HEK293T (cell line): Measurements from ENCODE around the gene TRABD2B.

ENCODE experiments used
- CTCF ChIA-PET: fragments of 350-600 bp; formaldehyde crosslinking; extraction: SDS; loops from one replicate; lab custom pipeline; 2021; ENCODE audit warnings: antibody characterized with exemption, inconsistent platforms; lab: Yijun Ruan, JAX
- POLR2A ChIA-PET: fragments of 350-600 bp; formaldehyde crosslinking; extraction: SDS; loops from one replicate; lab custom pipeline; 2020; ENCODE audit warnings: antibody characterized with exemption, inconsistent platforms; lab: Yijun Ruan, JAX
- DNase-seq: peaks from one replicate; pipeline ENCODE4 v3.0.0; 2012; ENCODE audit warnings: mixed read lengths; ENCODE audit errors: extremely low spot score
- ARNT ChIP-seq: fragments of 450-650 bp; IDR thresholded peaks from 2 replicates; pipeline ENCODE4 v1.6.1; 2017; ENCODE audit warnings: mild to moderate bottlenecking
- BHLHE40 ChIP-seq: fragments of 450-650 bp; IDR thresholded peaks from 2 replicates; pipeline ENCODE4 v1.6.1; 2016; ENCODE audit warnings: mild to moderate bottlenecking, moderate library complexity, borderline replicate concordance
- CTBP1 ChIP-seq: fragments of 450-650 bp; IDR thresholded peaks from 2 replicates; pipeline ENCODE4 v1.6.1; 2016; ENCODE audit warnings: borderline replicate concordance
- ELF4 ChIP-seq: fragments of 450-650 bp; IDR thresholded peaks from 2 replicates; pipeline ENCODE4 v1.6.1; 2017; ENCODE audit warnings: antibody characterized with exemption
- FOXA1 ChIP-seq: fragments of 450-650 bp; IDR thresholded peaks from 2 replicates; pipeline ENCODE4 v1.6.1; 2016; ENCODE audit warnings: mild to moderate bottlenecking
- FOXK2 ChIP-seq: fragments of 450-650 bp; IDR thresholded peaks from 2 replicates; pipeline ENCODE4 v1.6.1; 2016; ENCODE audit warnings: mild to moderate bottlenecking
- FOXM1 ChIP-seq: fragments of 450-650 bp; IDR thresholded peaks from 2 replicates; pipeline ENCODE4 v1.6.1; 2017; ENCODE audit warnings: mild to moderate bottlenecking, borderline replicate concordance
- HDGF ChIP-seq: fragments of 450-650 bp; IDR thresholded peaks from 2 replicates; pipeline ENCODE4 v1.6.1; 2017; ENCODE audit warnings: antibody characterized with exemption, borderline replicate concordance
- L3MBTL2 ChIP-seq: fragments of 450-650 bp; conservative IDR thresholded peaks from 2 replicates; pipeline ENCODE4 v1.6.1; 2016; ENCODE audit warnings: mild to moderate bottlenecking
- LEF1 ChIP-seq: fragments of 450-650 bp; IDR thresholded peaks from 2 replicates; pipeline ENCODE4 v1.6.1; 2017; ENCODE audit warnings: mild to moderate bottlenecking, borderline replicate concordance
- NFRKB ChIP-seq: fragments of 450-650 bp; IDR thresholded peaks from 2 replicates; pipeline ENCODE4 v1.6.1; 2016; ENCODE audit warnings: mild to moderate bottlenecking, moderate library complexity
- PKNOX1 ChIP-seq: fragments of 450-650 bp; IDR thresholded peaks from 2 replicates; pipeline ENCODE4 v1.6.1; 2016
- SP1 ChIP-seq: fragments of 450-650 bp; IDR thresholded peaks from 2 replicates; pipeline ENCODE4 v1.6.1; 2017
- SUZ12 ChIP-seq: fragments of 450-650 bp; IDR thresholded peaks from 2 replicates; pipeline ENCODE4 v1.6.1; 2016; ENCODE audit warnings: mild to moderate bottlenecking
- TARDBP ChIP-seq: fragments of 450-650 bp; IDR thresholded peaks from 2 replicates; pipeline ENCODE4 v1.6.1; 2016
- ZNF384 ChIP-seq: fragments of 450-650 bp; IDR thresholded peaks from 2 replicates; pipeline ENCODE4 v1.6.1; 2016

The TRABD2B gene

GRCh38 chr1:47855230-47855629 lies 142.0 kb downstream of the TRABD2B start:
- POLR2A ChIA-PET, result no interaction called here
- TF ChIP-seq LEF1 (no peak), CTBP1 (no peak), SUZ12 (no peak), BHLHE40 (no peak), NFRKB (no peak), ELF4 (no peak), SP1 (no peak), FOXM1 (no peak), FOXK2 (no peak), ZNF384 (no peak), HDGF (no peak), FOXA1 (no peak), L3MBTL2 (no peak), PKNOX1 (no peak), TARDBP (no peak), ARNT (no peak)
- no peak for DNase-seq
- CTCF ChIA-PET, result no interaction called here

DNA sequence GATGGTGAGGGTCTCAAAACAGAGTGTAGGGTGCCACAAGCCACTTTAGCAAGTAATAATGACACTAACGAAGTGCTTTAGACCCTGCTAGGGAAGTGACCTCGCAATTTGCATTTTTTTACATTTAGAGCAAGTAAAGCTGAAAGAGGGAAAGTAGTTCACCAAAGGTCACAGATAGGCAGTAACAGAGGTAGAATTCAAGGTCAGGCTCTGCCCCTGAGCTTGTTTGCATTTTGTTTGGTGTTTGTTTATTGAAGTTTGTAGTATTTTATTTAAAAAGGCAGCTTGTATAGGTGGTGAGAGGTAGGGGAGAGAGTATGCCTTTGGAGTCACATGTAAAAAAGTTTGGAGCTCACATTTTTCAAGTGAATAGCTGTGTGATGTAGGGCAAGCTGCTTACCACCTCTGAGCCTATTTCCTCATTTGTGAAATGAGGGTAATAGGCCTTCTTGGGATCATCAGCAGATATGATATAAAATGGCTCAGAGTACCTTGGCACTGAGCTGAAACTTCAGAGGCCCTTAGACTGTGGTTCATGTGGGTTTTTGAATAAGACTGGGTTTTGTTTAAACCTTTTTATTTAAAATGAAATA lies 142.5 kb downstream of the TRABD2B start:
- POLR2A ChIA-PET, result no interaction called here
- no peak for DNase-seq
- CTCF ChIA-PET, result no interaction called here
- no peak for TF ChIP-seq FOXM1
- no peak for TF ChIP-seq SUZ12
- TF ChIP-seq PKNOX1, result no peak
- TF ChIP-seq CTBP1, result no peak
- TF ChIP-seq LEF1, result no peak
- no peak for TF ChIP-seq FOXA1
- TF ChIP-seq NFRKB, result no peak
- TF ChIP-seq ELF4, result no peak
- no peak for TF ChIP-seq SP1
- no peak for TF ChIP-seq ARNT
- no peak for TF ChIP-seq L3MBTL2
- no peak for TF ChIP-seq ZNF384
- TF ChIP-seq FOXK2, result no peak
- TF ChIP-seq BHLHE40, result no peak
- TF ChIP-seq TARDBP, result no peak
- TF ChIP-seq HDGF, result no peak

DNA sequence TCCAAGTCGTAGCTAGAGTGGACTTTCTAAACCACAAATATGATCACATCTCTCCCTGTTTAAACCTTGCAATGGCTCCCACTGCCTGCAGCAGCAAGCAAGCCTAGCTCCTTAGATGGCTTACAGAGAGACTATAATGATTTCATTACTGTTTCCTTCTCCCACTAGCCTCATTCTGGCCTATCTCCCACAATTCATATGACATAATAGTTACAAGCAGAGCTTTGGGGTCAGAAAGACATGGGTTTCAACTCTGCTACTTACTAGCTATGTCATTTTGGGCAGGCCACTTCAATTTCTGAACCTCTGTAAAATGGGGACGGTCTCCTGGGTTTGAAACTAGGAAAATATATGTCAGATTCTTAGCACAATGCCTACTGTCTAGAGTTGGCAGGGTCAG lies 143.3 kb downstream of the TRABD2B start:
- ChIA-PET POLR2A (no interaction called here), CTCF (no interaction called here)
- DNase-seq, result no peak
- TF ChIP-seq TARDBP (no peak), SP1 (no peak), LEF1 (no peak), CTBP1 (no peak), FOXA1 (no peak), ARNT (no peak), SUZ12 (no peak), ZNF384 (no peak), ELF4 (no peak), NFRKB (no peak), FOXM1 (no peak), BHLHE40 (no peak), HDGF (no peak), L3MBTL2 (no peak), PKNOX1 (no peak), FOXK2 (no peak)

GRCh38 chr1:47853059-47853458 lies 144.1 kb downstream of the TRABD2B start:
- CTCF ChIA-PET, result no interaction called here
- no peak for DNase-seq
- POLR2A ChIA-PET, result no interaction called here
- TF ChIP-seq CTBP1, result no peak
- TF ChIP-seq FOXK2, result no peak
- no peak for TF ChIP-seq FOXA1
- no peak for TF ChIP-seq LEF1
- TF ChIP-seq ZNF384, result no peak
- TF ChIP-seq NFRKB, result no peak
- no peak for TF ChIP-seq L3MBTL2
- TF ChIP-seq PKNOX1, result no peak
- no peak for TF ChIP-seq FOXM1
- no peak for TF ChIP-seq BHLHE40
- TF ChIP-seq ELF4, result no peak
- TF ChIP-seq SUZ12, result no peak
- TF ChIP-seq SP1, result no peak
- TF ChIP-seq HDGF, result no peak

GRCh38 chr1:47852006-47852718 lies 145.0 kb downstream of the TRABD2B start:
- POLR2A ChIA-PET, result no interaction called here
- no peak for DNase-seq
- CTCF ChIA-PET, result no interaction called here
- TF ChIP-seq LEF1 (no peak), FOXK2 (no peak), SP1 (no peak), HDGF (no peak), ARNT (no peak), CTBP1 (no peak), ELF4 (no peak), FOXM1 (no peak), NFRKB (no peak), L3MBTL2 (no peak), TARDBP (no peak), BHLHE40 (no peak)
